ENCODE measurements around the gene POGLUT3.

GRCh38 chr11:108522318-108522717 is 24.1 kb upstream of the POGLUT3 start:
- TF ChIP-seq CTCF (IDR thresholded peaks at IDR 0.05) (no peak), POLR2A (IDR thresholded peaks at IDR 0.05; ENCODE audit: low read depth) (no peak), POLR2AphosphoS5 (IDR thresholded peaks at IDR 0.05) (no peak), EP300 (IDR thresholded peaks at IDR 0.05) (no peak)

Data from esophagus muscularis mucosa (tissue), 4 donors.